GM12878 (cell line): ENCODE data around the gene ATP6V1G1. TPM values are rescaled to one million over a fixed set of nuclear protein-coding genes. Genes with fewer than 3 reads are reported as not detected.
A peak's percentile ranks its signal among the peaks of the same experiment; 100 is the strongest.

Experiments
- ATF7 ChIP-seq: fragments of 450-650 bp; IDR thresholded peaks from 2 replicates; pipeline ENCODE4 v1.6.1; 2016; ENCODE audit warnings: low read depth, mild to moderate bottlenecking
- CBX5 ChIP-seq: sonication (generic); IDR thresholded peaks from 2 replicates; pipeline ENCODE4 v1.6.1; 2016; ENCODE audit warnings: low read depth, moderate library complexity, mild to moderate bottlenecking, inconsistent platforms
- CEBPB ChIP-seq, 2 experiments: fragments of 150-350 bp in 1 of 2; IDR thresholded peaks; 2 replicates each; pipeline ENCODE4 v1.6.1; 2012 to 2014; ENCODE audit warnings: low read depth in 2 of 2, low read length in 2 of 2, borderline replicate concordance in 1 of 2, inconsistent platforms in 1 of 2
- CREM ChIP-seq: IDR thresholded peaks from 2 replicates; pipeline ENCODE4 v1.6.1; 2014; ENCODE audit warnings: antibody characterized with exemption, low read depth
- EP300 ChIP-seq, 2 experiments: fragments of 150-350 bp in 1 of 2; IDR thresholded peaks; 2 replicates each; pipeline ENCODE4 v1.6.1; 2011 to 2012; ENCODE audit warnings: low read depth in 2 of 2, low read length in 2 of 2, borderline replicate concordance in 1 of 2, improper control_type of control experiment in 1 of 2, inconsistent platforms in 1 of 2; ENCODE audit not compliant: control insufficient read depth in 1 of 2
- ESRRA ChIP-seq: IDR thresholded peaks from 2 replicates; pipeline ENCODE4 v1.6.1; 2012; ENCODE audit warnings: mild to moderate bottlenecking, low read length, improper control_type of control experiment
- IKZF1 ChIP-seq: fragments of 450-650 bp; conservative IDR thresholded peaks from 2 replicates; pipeline ENCODE4 v1.6.1; 2017; ENCODE audit warnings: antibody characterized with exemption, mild to moderate bottlenecking
- MTA2 ChIP-seq: fragments of 450-650 bp; IDR thresholded peaks from 2 replicates; pipeline ENCODE4 v1.6.1; 2016; ENCODE audit warnings: low read depth, mild to moderate bottlenecking, moderate library complexity
- NBN ChIP-seq: fragments of 450-650 bp; IDR thresholded peaks from 2 replicates; pipeline ENCODE4 v1.6.1; 2016
- NFIC ChIP-seq: IDR thresholded peaks from 2 replicates; pipeline ENCODE4 v1.6.1; 2012; ENCODE audit warnings: low read depth, mild to moderate bottlenecking, inconsistent platforms, low read length, moderate library complexity
- NFXL1 ChIP-seq: fragments of 450-650 bp; IDR thresholded peaks from 2 replicates; pipeline ENCODE4 v1.6.1; 2017; ENCODE audit warnings: antibody characterized with exemption, mild to moderate bottlenecking, borderline replicate concordance
- NFYA ChIP-seq: IDR thresholded peaks from 2 replicates; pipeline ENCODE4 v1.6.1; 2011; ENCODE audit warnings: low read depth, mild to moderate bottlenecking, low read length, improper control_type of control experiment, borderline replicate concordance
- NRF1 ChIP-seq: conservative IDR thresholded peaks from 2 replicates; pipeline ENCODE4 v1.6.1; 2011; ENCODE audit warnings: mild to moderate bottlenecking, low read depth, low read length, improper control_type of control experiment
- PAX8 ChIP-seq: fragments of 450-650 bp; IDR thresholded peaks from 2 replicates; pipeline ENCODE4 v1.6.1; 2017; ENCODE audit warnings: mild to moderate bottlenecking, moderate library complexity
- PML ChIP-seq: IDR thresholded peaks from 2 replicates; pipeline ENCODE4 v1.6.1; 2012; ENCODE audit warnings: low read length, inconsistent platforms
- POLR2AphosphoS5 ChIP-seq: IDR thresholded peaks from 2 replicates; pipeline ENCODE4 v1.6.1; 2011; ENCODE audit warnings: mild to moderate bottlenecking, low read length, inconsistent platforms
- RB1 ChIP-seq: fragments of 450-650 bp; formaldehyde crosslinking; IDR thresholded peaks from 2 replicates; pipeline ENCODE4 v1.6.1; 2017; ENCODE audit warnings: mild to moderate bottlenecking, borderline replicate concordance
- RCOR1 ChIP-seq: conservative IDR thresholded peaks from 2 replicates; pipeline ENCODE4 v1.6.1; 2012; ENCODE audit warnings: low read depth, low read length, improper control_type of control experiment
- SREBF2 ChIP-seq: IDR thresholded peaks from 2 replicates; pipeline ENCODE4 v1.6.1; 2012; ENCODE audit warnings: mild to moderate bottlenecking, low read length
- TAF1 ChIP-seq: IDR thresholded peaks from 2 replicates; pipeline ENCODE4 v1.6.1; 2011; ENCODE audit warnings: mild to moderate bottlenecking, low read depth, low read length, borderline replicate concordance
- TARDBP ChIP-seq: IDR thresholded peaks from 2 replicates; pipeline ENCODE4 v1.6.1; 2016; ENCODE audit warnings: borderline replicate concordance
- TCF7 ChIP-seq: IDR thresholded peaks from 2 replicates; pipeline ENCODE4 v1.6.1; 2014; ENCODE audit warnings: antibody characterized with exemption, borderline replicate concordance
- ZZZ3 ChIP-seq: IDR thresholded peaks from 2 replicates; pipeline ENCODE4 v1.6.1; 2011; ENCODE audit warnings: low read depth; ENCODE audit not compliant: control insufficient read depth, insufficient read length
- polyA plus RNA-seq, 11 experiments: library from polyadenylated mRNA; depleted of rRNA in 4 of 11; unstranded in 6 of 11; stranded (reverse) in 5 of 11; fragments of >200 nt; fragmentation: Nextera tagmentation in 4 of 11; fragmentation: Illumina TruSeq in 1 of 11; extraction: Ambion mirVana in 4 of 11; extraction: Trizol in 1 of 11; gene quantifications; 1 replicate in 1 of 11; 2 replicates in 10 of 11; pipeline versions ENCODE4 v1.2.1 to v1.2.3, GENCODE V29; 2011 to 2016; ENCODE audit warnings: inconsistent platforms in 2 of 11, missing spikeins in 2 of 11, low read depth in 1 of 11
- total RNA-seq, 4 experiments: library from RNA; depleted of rRNA in 3 of 4; stranded (reverse); fragments of >200 nt in 3 of 4; fragmentation: Illumina TruSeq in 1 of 4; extraction: Trizol in 1 of 4; gene quantifications; 2 replicates each; pipeline versions ENCODE4 v1.2.1 to v1.2.3, GENCODE V29; 2013 to 2021
- TF ChIP-seq, protein P1 (sequence below): fragments of 450-650 bp; conservative IDR thresholded peaks from 2 replicates; pipeline ENCODE4 v1.6.1; 2017; ENCODE audit warnings: mild to moderate bottlenecking, moderate library complexity
- TF ChIP-seq, protein P2 (sequence below): fragments of 450-650 bp; IDR thresholded peaks from 2 replicates; pipeline ENCODE4 v1.6.1; 2017; ENCODE audit warnings: antibody characterized with exemption, mild to moderate bottlenecking, moderate library complexity
- TF ChIP-seq, protein P3 (sequence below): IDR thresholded peaks from 2 replicates; pipeline ENCODE4 v1.6.1; 2011; ENCODE audit warnings: borderline replicate concordance, low read depth, mild to moderate bottlenecking, moderate library complexity, mixed read lengths, low read length; ENCODE audit not compliant: insufficient read depth; ENCODE audit errors: extremely low read length

The ATP6V1G1 gene
- total and polyA plus RNA-seq, 10 of the 15 experiments (the other 5 are each of a cell fraction or from before 2014, with no cell fraction given) = 34.2 to 204 (median 82.5) TPM

DNA sequence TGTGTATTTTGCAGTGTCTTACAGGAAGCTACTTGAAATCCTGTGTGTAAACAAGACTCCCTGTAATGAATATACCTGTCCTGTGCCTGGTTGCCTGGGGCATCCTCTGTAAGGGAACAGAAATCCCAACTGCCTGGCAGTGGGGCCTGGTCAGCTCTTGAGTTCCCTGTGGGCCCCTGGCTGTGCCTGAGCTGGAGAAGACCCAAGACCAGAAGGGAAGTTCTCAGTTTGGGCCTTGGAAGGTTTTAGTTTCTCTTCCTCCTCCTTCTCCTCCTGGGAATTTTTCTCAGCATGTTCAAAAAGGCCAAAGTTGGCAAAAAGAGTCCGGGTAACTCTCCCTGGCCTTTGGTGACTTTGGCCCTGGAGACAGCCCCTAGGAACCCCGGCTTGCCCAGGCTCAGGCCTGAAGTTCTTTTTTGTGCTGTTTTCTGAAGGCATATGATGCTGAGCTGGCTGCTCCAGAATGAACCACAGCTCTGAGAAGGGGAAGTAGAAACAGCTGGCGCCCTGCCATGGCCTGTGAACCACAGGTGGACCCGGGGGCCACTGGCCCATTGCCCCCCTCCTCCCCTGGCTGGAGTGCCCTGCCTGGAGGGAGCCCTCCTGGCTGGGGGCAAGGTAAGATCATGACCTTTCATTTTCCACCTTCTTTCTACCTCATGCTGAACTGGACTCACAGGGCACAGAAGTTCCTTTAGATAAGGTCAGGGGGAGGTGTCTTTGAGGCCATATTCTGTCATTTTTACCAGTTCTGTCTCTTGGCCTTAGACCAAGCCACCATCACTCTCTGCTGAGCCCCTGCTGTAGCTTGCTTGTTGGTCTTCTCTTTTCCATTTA lies 29.3 kb downstream of the ATP6V1G1 start (continued):
- TF ChIP-seq, protein P1, sequence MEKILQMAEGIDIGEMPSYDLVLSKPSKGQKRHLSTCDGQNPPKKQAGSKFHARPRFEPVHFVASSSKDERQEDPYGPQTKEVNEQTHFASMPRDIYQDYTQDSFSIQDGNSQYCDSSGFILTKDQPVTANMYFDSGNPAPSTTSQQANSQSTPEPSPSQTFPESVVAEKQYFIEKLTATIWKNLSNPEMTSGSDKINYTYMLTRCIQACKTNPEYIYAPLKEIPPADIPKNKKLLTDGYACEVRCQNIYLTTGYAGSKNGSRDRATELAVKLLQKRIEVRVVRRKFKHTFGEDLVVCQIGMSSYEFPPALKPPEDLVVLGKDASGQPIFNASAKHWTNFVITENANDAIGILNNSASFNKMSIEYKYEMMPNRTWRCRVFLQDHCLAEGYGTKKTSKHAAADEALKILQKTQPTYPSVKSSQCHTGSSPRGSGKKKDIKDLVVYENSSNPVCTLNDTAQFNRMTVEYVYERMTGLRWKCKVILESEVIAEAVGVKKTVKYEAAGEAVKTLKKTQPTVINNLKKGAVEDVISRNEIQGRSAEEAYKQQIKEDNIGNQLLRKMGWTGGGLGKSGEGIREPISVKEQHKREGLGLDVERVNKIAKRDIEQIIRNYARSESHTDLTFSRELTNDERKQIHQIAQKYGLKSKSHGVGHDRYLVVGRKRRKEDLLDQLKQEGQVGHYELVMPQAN = peak; percentile 61; the same call in 1 of the 2 replicates
- no peak for TF ChIP-seq ESRRA
- no peak for TF ChIP-seq PML
- TF ChIP-seq CREM = no peak; the same call in 1 of the 2 replicates
- 0 out of 2 replicates have a peak, but pooled peaks have one; percentile 20 for TF ChIP-seq ATF7
- no peak for TF ChIP-seq NFXL1
- TF ChIP-seq CBX5 = peak; percentile 27; the same call in 1 of the 2 replicates
- peak; percentile 92 for TF ChIP-seq IKZF1
- TF ChIP-seq, protein P2, sequence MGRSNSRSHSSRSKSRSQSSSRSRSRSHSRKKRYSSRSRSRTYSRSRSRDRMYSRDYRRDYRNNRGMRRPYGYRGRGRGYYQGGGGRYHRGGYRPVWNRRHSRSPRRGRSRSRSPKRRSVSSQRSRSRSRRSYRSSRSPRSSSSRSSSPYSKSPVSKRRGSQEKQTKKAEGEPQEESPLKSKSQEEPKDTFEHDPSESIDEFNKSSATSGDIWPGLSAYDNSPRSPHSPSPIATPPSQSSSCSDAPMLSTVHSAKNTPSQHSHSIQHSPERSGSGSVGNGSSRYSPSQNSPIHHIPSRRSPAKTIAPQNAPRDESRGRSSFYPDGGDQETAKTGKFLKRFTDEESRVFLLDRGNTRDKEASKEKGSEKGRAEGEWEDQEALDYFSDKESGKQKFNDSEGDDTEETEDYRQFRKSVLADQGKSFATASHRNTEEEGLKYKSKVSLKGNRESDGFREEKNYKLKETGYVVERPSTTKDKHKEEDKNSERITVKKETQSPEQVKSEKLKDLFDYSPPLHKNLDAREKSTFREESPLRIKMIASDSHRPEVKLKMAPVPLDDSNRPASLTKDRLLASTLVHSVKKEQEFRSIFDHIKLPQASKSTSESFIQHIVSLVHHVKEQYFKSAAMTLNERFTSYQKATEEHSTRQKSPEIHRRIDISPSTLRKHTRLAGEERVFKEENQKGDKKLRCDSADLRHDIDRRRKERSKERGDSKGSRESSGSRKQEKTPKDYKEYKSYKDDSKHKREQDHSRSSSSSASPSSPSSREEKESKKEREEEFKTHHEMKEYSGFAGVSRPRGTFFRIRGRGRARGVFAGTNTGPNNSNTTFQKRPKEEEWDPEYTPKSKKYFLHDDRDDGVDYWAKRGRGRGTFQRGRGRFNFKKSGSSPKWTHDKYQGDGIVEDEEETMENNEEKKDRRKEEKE = no peak
- TF ChIP-seq TARDBP = no peak
- TF ChIP-seq NFIC = peak; percentile 41; the same call in 1 of the 2 replicates
- no peak for TF ChIP-seq CEBPB (IDR thresholded peaks at IDR 0.05; ENCODE audit: borderline replicate concordance in 1 of 2, low read depth in 2 of 2, low read length in 2 of 2)
- TF ChIP-seq, protein P3, sequence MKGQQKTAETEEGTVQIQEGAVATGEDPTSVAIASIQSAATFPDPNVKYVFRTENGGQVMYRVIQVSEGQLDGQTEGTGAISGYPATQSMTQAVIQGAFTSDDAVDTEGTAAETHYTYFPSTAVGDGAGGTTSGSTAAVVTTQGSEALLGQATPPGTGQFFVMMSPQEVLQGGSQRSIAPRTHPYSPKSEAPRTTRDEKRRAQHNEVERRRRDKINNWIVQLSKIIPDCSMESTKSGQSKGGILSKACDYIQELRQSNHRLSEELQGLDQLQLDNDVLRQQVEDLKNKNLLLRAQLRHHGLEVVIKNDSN = no peak
- peak; percentile 60 for TF ChIP-seq MTA2
- no peak for TF ChIP-seq ZZZ3
- no peak for TF ChIP-seq NRF1
- no peak for TF ChIP-seq PAX8
- no peak for TF ChIP-seq SREBF2
- TF ChIP-seq NFYA = no peak
- no peak for TF ChIP-seq RCOR1
- TF ChIP-seq POLR2AphosphoS5 = no peak; the same call in 1 of the 2 replicates
- TF ChIP-seq NBN = peak; percentile 35
- TF ChIP-seq TCF7 = no peak
- TF ChIP-seq RB1 = no peak
- TF ChIP-seq EP300 (IDR thresholded peaks at IDR 0.05; ENCODE audit: borderline replicate concordance in 1 of 2, control insufficient read depth in 1 of 2, low read depth in 2 of 2, low read length in 2 of 2) = 0 out of 4 replicates have a peak, but pooled peaks of 1 of the 2 experiments have one; percentile 44
- no peak for TF ChIP-seq TAF1
